IPS-18a (cell line): ENCODE measurements around the gene BSN.
"Not testable (repeated sequence)": the region's sequence is repeated elsewhere in the genome, so short reads cannot be mapped to it uniquely, and the experiment has no call there.

Experiments used
- H3K27ac ChIP-seq: one replicate; pipeline ENCODE4 v1.5.1; 2013; ENCODE audit warnings: low read length
- H3K27me3 ChIP-seq: one replicate; pipeline ENCODE4 v1.6.1; 2013; ENCODE audit warnings: mild to moderate bottlenecking, low read length; ENCODE audit not compliant: control insufficient read depth, insufficient read depth
- H3K36me3 ChIP-seq: one replicate; pipeline ENCODE4 v1.6.1; 2013; ENCODE audit warnings: low read depth, low read length; ENCODE audit not compliant: control insufficient read depth
- H3K4me1 ChIP-seq: one replicate; pipeline ENCODE4 v1.6.1; 2013; ENCODE audit warnings: low read depth, low read length; ENCODE audit not compliant: control insufficient read depth
- H3K4me3 ChIP-seq: one replicate; pipeline ENCODE4 v1.5.1; 2013; ENCODE audit warnings: low read length
- H3K9ac ChIP-seq: one replicate; pipeline ENCODE4 v1.6.1; 2013; ENCODE audit warnings: mild to moderate bottlenecking, low read length, moderate library complexity
- H3K9me3 ChIP-seq: one replicate; pipeline ENCODE4 v1.6.1; 2013; ENCODE audit warnings: low read depth, low read length; ENCODE audit not compliant: control insufficient read depth

The BSN gene

GRCh38 chr3:49685846-49686245, 131.6 kb downstream of the BSN start:
- H3K4me3 ChIP-seq, H3K9ac ChIP-seq, H3K27me3 ChIP-seq, H3K4me1 ChIP-seq, H3K9me3 ChIP-seq, H3K27ac ChIP-seq: not testable (repeated sequence)
- H3K36me3 ChIP-seq = peaks cover 25% of the 10 kb centered on the region

DNA sequence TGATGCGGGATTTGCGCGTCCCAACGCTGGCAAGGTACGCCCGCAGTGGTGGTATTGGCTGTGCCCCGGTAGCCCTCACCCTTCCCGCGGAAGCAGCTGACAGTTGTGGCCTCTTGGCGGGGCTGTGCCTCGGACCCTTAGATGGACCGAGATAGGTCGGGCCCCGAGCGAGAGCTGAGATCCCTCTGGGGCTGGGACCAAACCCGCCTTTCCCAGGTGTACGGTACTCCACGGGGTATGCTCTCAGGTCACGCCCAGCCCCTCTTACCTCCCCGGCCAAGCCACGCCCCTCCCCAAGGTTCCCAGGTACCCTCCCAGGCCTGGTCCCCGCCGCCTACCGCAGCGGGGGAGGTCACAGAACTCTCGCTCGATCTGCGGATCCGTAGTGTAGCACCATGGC, 132.1 kb downstream of the BSN start:
- H3K9ac ChIP-seq, H3K9me3 ChIP-seq, H3K27me3 ChIP-seq, H3K27ac ChIP-seq, H3K4me1 ChIP-seq: not testable (repeated sequence)
- Histone ChIP-seq H3K4me3 (peak overlapping the region; percentile 75), H3K36me3 (peaks cover 24% of the 10 kb centered on the region)

GRCh38 chr3:49686769-49687423, 132.6 kb downstream of the BSN start:
- H3K9ac ChIP-seq = peak overlapping the region; percentile 50
- H3K36me3 ChIP-seq = peaks cover 19% of the 10 kb centered on the region
- H3K27ac ChIP-seq = peak overlapping the region; percentile 59
- not testable (repeated sequence) for H3K4me1 ChIP-seq, H3K9me3 ChIP-seq, H3K27me3 ChIP-seq
- H3K4me3 ChIP-seq = peak overlapping the region; percentile 75

DNA sequence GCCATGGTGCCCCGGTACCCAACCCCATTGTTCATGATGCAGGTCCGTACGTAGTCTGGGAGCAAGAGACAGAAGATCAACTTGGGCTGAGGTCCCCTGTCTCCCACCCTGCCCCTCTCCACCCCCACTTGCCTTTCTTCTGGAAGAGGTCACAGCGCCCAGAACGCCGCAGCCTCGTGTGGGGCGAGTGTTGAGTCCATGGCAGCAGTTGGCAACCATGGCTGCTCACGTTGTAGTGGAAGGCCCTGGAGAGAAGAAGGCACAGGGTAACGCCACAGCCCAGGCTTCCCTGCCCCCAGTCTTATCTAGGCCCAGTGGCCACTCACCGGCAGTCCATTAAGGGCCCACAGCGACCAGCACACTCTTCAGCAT, 133.1 kb downstream of the BSN start:
- H3K4me3 ChIP-seq = peak overlapping the region; percentile 75

DNA sequence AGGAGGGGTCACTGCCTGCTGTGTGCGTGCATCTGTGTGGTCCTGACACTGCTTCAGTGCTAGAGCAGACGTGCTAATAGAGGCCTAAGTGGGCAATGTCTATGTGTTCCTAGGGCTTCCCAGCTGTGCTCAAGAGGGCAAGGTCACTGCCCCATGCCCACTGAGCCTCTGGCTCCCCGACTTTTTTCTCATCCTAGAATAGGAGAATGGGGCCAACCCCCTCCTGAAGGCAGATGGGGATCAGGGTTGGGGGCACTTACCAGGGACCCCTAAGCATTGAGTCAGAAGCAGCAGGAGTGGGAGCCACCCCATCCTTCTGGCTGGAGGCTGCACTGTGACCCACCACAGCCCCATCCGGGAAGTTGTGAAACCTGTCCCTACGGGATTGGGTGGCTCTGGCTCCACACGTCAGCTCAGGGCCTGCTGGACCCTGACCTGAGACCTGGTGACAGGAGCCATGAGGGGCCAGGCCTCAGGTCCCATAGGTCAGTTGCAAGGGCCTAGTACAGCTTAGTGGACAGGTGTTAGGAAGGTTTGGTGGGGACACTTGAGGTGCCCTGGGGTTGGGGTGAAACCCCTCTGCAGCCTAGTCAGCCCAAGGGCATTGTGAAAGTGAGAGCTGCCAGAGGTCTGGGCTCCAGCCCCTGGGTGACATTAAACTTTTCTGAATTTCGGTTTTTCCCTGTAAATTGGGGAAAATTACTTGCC, 134.2 kb downstream of the BSN start:
- Histone ChIP-seq H3K4me3 (peak overlapping the region; percentile 96), H3K9ac (peak overlapping the region; percentile 82)
- not testable (repeated sequence) for H3K27me3 ChIP-seq, H3K36me3 ChIP-seq, H3K4me1 ChIP-seq, H3K27ac ChIP-seq, H3K9me3 ChIP-seq

More for the DNA sequence above, 133.1 kb downstream of the BSN start:
- H3K4me1 ChIP-seq, H3K27me3 ChIP-seq, H3K9ac ChIP-seq, H3K9me3 ChIP-seq, H3K27ac ChIP-seq: not testable (repeated sequence)
- peaks cover 14% of the 10 kb centered on the region for H3K36me3 ChIP-seq

GRCh38 chr3:49689046-49689907, 135.0 kb downstream of the BSN start, which contains the start of the genes MST1 and RNF123:
TSS of gene MST1 (minus strand) at chr3:49689474. CDS start at chr3:49688691, 783 bp downstream.
TSS of gene RNF123 (plus strand) at chr3:49689557. CDS start at chr3:49691166, 1,609 bp downstream.
- Histone ChIP-seq H3K4me3 (peak within 1 kb of the TSS; percentile 96), H3K9me3 (no peaks in the 10 kb centered on the region), H3K9ac (peak within 1 kb of the TSS; percentile 82), H3K36me3 (no peaks in the 10 kb centered on the region), H3K4me1 (no peaks in the 10 kb centered on the region), H3K27me3 (no peaks in the 10 kb centered on the region), H3K27ac (no peak within 1 kb of the TSS)

DNA sequence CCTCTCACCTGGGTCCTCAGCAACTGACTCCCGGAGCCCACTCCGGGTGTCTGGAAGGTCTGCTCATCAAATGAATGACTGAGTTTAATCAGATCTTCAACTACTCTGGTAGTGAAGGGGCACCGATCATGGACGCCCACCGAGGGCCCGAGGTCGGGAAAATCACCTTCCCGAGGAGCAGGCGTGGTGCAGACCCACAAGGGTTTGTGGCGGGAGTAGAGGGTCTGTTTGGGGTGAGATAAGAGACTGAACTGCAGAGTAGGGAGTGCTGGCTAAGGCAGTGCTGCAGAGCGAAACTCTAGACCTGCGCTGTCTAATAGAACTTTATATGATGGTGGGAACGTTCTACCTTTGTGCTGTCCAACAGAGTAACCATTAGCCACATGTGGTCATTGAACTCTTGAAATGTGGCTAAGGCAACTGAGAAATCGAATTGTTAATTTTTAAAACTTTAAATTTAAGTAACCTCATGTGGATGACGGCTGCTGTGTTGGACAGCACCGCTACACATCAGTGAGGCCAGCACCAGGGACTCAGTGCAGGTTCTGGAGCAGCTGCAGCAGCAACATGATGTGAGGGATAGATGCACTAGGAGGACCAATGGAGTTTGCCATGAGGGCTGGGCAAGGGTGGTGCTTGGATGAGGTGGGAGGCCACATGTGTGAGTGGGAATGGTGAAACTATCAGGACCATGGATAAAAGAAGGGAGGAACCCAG, 135.8 kb downstream of the BSN start:
- not testable (repeated sequence) for H3K27me3 ChIP-seq, H3K27ac ChIP-seq, H3K36me3 ChIP-seq, H3K9me3 ChIP-seq, H3K4me1 ChIP-seq
- Histone ChIP-seq H3K9ac (peak overlapping the region; percentile 82), H3K4me3 (peak overlapping the region; percentile 96)

DNA sequence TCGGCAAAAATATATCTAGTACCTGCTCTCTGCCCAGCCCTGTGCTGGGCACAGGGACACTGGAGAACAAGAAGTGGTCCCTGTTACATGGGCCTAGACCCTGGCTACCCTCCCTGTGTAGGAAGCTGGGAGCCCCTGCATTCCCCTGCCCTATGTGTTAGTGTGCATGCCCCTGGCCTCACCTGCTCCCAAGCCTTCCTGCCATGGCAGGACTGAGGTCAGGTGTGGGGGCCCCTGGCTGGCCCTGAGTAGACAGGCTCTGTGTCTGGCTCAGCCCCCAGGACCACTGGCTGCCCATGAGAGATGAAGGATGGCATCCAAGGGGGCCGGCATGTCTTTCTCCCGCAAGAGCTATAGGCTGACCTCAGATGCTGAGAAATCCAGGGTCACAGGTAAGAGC, 136.6 kb downstream of the BSN start:
- H3K9me3 ChIP-seq, H3K4me1 ChIP-seq, H3K9ac ChIP-seq, H3K27ac ChIP-seq, H3K4me3 ChIP-seq, H3K27me3 ChIP-seq, H3K36me3 ChIP-seq: not testable (repeated sequence)

- H3K4me1 ChIP-seq, H3K4me3 ChIP-seq, H3K9me3 ChIP-seq, H3K27ac ChIP-seq, H3K36me3 ChIP-seq, H3K9ac ChIP-seq, H3K27me3 ChIP-seq: not testable (repeated sequence)
Observed at GRCh38 chr3:49691481-49691880, 137.2 kb downstream of the BSN start.

DNA sequence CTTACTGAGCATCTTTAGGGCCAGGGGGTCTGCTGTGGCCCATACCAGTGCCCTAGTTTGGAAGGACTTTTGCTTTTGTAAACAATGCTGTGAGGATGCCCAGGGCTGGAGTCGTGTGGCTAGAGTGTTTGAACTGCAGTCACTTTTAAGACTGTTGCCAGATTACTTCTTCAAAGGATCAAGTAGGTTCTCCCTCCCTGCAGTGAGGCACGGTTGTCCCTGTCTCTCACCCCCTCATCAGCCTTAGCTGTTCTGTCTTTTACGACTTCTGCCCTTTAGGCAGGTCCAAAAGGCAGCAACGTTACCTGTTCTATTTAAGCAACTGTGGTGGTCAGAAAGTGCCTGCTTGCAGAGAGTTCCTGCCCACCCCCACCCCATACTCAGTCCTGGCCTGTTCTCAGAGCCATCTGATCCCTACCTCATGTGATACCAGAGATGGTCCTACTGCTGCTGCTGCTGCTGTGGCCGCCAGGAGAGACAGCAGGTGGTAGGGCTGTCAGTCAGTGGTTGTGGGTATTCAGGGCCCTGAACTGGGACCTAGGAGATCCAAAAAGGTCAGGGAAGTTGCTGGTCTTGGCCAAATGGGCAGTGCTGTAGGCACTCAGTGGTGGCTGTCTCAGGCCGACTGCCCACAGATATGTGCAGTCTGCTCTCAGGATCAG, 140.3 kb downstream of the BSN start:
- not testable (repeated sequence) for H3K9ac ChIP-seq, H3K4me3 ChIP-seq

More for the DNA sequence above, 140.3 kb downstream of the BSN start:
- not testable (repeated sequence) for H3K36me3 ChIP-seq, H3K4me1 ChIP-seq, H3K27me3 ChIP-seq, H3K9me3 ChIP-seq, H3K27ac ChIP-seq
